Thyroid gland (tissue), 4 donors: ENCODE measurements around the gene CBFA2T3. TPM values are rescaled to one million over a fixed set of nuclear protein-coding genes. Genes with fewer than 3 reads are reported as not detected.

Source experiments
- DNase-seq, 2 donors: peaks; one replicate each; pipeline ENCODE4 v3.0.0-alpha.2; 2019
- H3K27ac ChIP-seq, 3 donors: fragments of 200-600 bp; sonication (generic); 1 replicate in 2 of 3; 2 replicates in 1 of 3; pipeline ENCODE4 v1.5.1; 2016 to 2019; ENCODE audit warnings: mild to moderate bottlenecking in 1 of 3, moderate library complexity in 1 of 3
- H3K27me3 ChIP-seq: fragments of 200-600 bp; sonication (generic); one replicate; pipeline ENCODE4 v1.5.1; 2019
- H3K36me3 ChIP-seq, 2 donors: fragments of 200-600 bp; sonication (generic); one replicate each; pipeline ENCODE4 v1.5.1; 2016 to 2019
- H3K4me1 ChIP-seq, 2 donors: fragments of 200-600 bp; sonication (generic); one replicate each; pipeline ENCODE4 v1.5.1; 2017 to 2019
- H3K4me3 ChIP-seq, 3 donors: fragments of 200-600 bp; sonication (generic); replicated peaks in 1 of 3; 1 replicate in 2 of 3; 2 replicates in 1 of 3; pipeline ENCODE4 v1.5.1; 2016; ENCODE audit warnings: mild to moderate bottlenecking in 1 of 3
- H3K9me3 ChIP-seq: fragments of 200-600 bp; sonication (generic); one replicate; pipeline ENCODE4 v1.5.1; 2017
- CTCF ChIP-seq, 6 experiments: fragments of 200-600 bp in 3 of 6; fragments of 450-650 bp in 3 of 6; sonication (generic) in 3 of 6; IDR thresholded peaks; one replicate each; pipeline ENCODE4 v1.5.1; 2016 to 2019; ENCODE audit warnings: antibody characterized with exemption in 6 of 6, mild to moderate bottlenecking in 2 of 6, inconsistent platforms in 1 of 6, moderate library complexity in 1 of 6
- POLR2A ChIP-seq, 2 donors: fragments of 450-650 bp; IDR thresholded peaks; one replicate each; pipeline ENCODE4 v1.6.1; 2017; ENCODE audit warnings: antibody characterized with exemption in 2 of 2, mild to moderate bottlenecking in 2 of 2, moderate library complexity in 1 of 2
- WGBS, 2 donors: methylation state at CpG; one replicate each; pipeline ENCODE4 v1.1.5; 2017; 5-methylcytosine and 5-hydroxymethylcytosine counted together
- intact Hi-C: fragments of 100-400 bp; cut with DNase I; formaldehyde crosslinking; loops from one replicate; pipeline ENCODE4 v1.15.1; 2023
- total RNA-seq, 4 donors: library from RNA; depleted of rRNA; stranded (reverse); fragments of >200 nt; gene quantifications; one replicate each; pipeline ENCODE4 v1.2.3, GENCODE V29; 2016

CBFA2T3 gene
- total RNA-seq, 4 donors from 2014 or later, result 1.3 to 3.8 (median 2.6) TPM

DNA sequence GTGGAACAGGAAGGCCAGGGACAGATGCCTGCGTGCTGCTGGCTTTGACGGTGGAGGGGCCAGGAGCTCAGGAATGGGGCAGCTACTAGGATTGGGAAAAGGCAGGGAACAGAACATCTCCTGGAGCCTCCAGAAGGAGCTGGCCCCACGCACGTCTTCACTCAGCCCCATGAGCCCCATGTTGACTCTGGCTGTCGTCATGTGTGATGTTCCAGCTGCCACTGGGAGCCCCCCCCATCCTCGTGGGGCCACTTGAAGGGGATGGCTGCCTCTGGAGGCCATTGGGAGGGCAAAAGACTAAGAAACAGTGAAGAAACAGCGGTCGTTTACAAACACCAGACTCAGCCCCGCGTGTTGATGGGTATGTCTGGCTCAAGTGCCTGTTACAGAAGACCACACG lies 146.7 kb downstream of the CBFA2T3 start:
- Histone ChIP-seq H3K36me3 (no peaks in the 10 kb centered on the region), H3K27me3 (no peaks in the 10 kb centered on the region), H3K4me1 (no peaks in the 10 kb centered on the region), H3K4me3 (no peak overlapping the region), H3K27ac (no peak overlapping the region), H3K9me3 (no peaks in the 10 kb centered on the region)
- intact Hi-C loops, result no loop called here
- DNase-seq, result no peak
- TF ChIP-seq POLR2A (IDR thresholded peaks at IDR 0.05) (no peak), CTCF (IDR thresholded peaks at IDR 0.05) (no peak)
- 76 to 80% methylated on average over 11 of the region's 11 CpGs for WGBS, 2 donors

GRCh38 chr16:88828711-88829110 lies 148.3 kb downstream of the CBFA2T3 start:
- DNase-seq, result no peak

DNA sequence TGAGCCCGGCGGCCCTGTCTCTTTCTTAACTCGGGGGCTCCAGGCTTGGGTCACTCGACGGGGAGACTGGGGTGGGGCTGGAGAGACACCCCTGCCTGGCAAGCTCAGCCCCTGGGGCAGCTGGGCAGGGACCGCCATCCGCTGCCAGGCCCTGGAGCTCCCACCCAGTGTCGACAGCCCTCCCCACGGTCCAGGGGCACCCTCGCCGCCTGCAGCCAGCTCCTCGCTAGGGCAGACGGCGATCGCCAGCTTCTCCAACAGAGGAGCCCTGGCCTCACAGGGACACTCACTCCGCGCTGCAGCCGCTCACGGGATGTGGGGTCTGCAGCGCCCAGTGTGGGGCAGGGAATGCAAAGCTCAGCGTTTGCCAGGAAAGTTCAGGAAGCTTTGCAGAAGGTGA lies 149.3 kb downstream of the CBFA2T3 start:
- no peak for DNase-seq
- WGBS, 2 donors, result 95% methylated on average over 12 to 19 of the region's 21 CpGs
- H3K4me1 ChIP-seq, result no peaks in the 10 kb centered on the region
- no peak overlapping the region for H3K4me3 ChIP-seq
- H3K27me3 ChIP-seq, result no peaks in the 10 kb centered on the region
- H3K36me3 ChIP-seq, result no peaks in the 10 kb centered on the region
- H3K27ac ChIP-seq, result no peak overlapping the region
- intact Hi-C loops, result no loop called here
- TF ChIP-seq CTCF (IDR thresholded peaks at IDR 0.05), result no peak
- no peak for TF ChIP-seq POLR2A (IDR thresholded peaks at IDR 0.05)
- no peaks in the 10 kb centered on the region for H3K9me3 ChIP-seq

More at GRCh38 chr16:88828711-88829110, 148.3 kb downstream of the CBFA2T3 start:
- whole genome bisulfite sequencing, 2 donors, result 91 to 93% methylated on average over 18 to 24 of the region's 24 CpGs
- Histone ChIP-seq H3K4me1 (no peaks in the 10 kb centered on the region), H3K9me3 (no peaks in the 10 kb centered on the region), H3K27me3 (no peaks in the 10 kb centered on the region), H3K27ac (no peak overlapping the region), H3K36me3 (no peaks in the 10 kb centered on the region), H3K4me3 (no peak overlapping the region)
- intact Hi-C loops, result no loop called here
- no peak for TF ChIP-seq CTCF (IDR thresholded peaks at IDR 0.05)
- no peak for TF ChIP-seq POLR2A (IDR thresholded peaks at IDR 0.05)

DNA sequence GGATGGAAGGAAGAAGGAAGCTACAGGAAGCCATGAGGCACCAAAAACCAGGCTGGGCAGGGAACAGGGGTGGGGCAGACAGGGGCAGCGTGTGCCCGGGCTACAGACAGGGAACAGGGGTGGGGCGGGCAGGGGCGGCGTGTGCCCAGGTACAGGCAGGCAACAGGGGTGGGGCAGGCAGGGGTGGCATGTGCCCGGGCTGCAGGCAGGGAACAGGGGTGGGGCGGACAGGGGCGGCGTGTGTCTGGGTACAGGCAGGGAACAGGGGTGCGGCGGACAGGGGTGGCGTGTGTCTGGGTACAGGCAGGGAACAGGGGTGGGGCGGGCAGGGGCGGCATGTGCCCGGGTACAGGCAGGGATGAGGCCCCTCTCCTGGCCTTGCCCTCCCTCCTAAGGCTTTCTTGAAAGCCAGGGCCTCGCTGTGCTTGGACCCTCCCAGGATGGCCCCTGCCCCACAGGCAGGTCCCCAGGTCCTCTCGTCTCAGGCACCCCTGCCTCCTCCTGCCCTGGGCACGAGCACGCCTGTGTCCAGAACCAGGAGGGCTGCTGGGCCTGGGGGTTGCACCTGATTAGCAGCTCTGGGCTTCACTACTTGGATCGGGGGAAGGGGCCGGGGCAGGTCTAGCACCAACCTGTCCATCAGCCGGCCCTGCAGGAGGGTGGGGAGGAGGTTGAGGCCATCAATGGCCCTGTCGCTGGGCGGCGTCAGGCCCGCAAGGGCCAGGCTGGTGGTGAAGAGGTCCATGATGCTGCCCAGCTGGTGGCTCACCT lies 150.8 kb downstream of the CBFA2T3 start:
- H3K27ac ChIP-seq, result no peak overlapping the region
- no peaks in the 10 kb centered on the region for H3K9me3 ChIP-seq
- H3K36me3 ChIP-seq, result no peaks in the 10 kb centered on the region

More for the DNA sequence above, 150.8 kb downstream of the CBFA2T3 start:
- intact Hi-C loops, result no loop called here
- Histone ChIP-seq H3K4me1 (no peaks in the 10 kb centered on the region), H3K27me3 (no peaks in the 10 kb centered on the region), H3K4me3 (no peak overlapping the region)
- TF ChIP-seq POLR2A (IDR thresholded peaks at IDR 0.05), result no peak
- no peak for TF ChIP-seq CTCF (IDR thresholded peaks at IDR 0.05)
- 88 to 92% methylated on average over 10 to 25 of the region's 26 CpGs for WGBS, 2 donors
- DNase-seq, result no peak
